ENCODE measurements around the gene AQP5.

DNA sequence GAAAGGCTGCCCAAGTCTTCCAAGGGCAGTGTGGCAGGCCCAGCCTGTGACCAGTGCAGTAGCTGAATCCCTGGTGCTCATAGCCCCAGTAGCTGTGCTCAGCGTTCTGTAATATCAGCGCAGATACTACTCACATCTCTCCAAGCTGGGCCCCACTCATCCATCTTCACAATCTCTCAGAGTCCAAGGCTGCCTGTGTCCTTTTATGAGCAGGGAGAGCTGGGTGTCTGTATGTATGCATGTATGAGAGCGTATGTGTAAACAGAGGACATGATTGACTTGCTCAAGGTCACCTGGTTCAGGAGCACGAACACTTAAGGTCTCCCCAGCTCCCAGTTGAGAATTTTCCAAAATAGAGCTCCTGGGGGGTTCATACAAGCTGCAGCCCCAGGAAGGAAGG, 16.5 kb downstream of the AQP5 start:
- TF ChIP-seq POLR2AphosphoS5 (IDR thresholded peaks at IDR 0.05) (no peak), POLR2A (IDR thresholded peaks at IDR 0.05) (no peak)
- TF ChIP-seq, protein P1, sequence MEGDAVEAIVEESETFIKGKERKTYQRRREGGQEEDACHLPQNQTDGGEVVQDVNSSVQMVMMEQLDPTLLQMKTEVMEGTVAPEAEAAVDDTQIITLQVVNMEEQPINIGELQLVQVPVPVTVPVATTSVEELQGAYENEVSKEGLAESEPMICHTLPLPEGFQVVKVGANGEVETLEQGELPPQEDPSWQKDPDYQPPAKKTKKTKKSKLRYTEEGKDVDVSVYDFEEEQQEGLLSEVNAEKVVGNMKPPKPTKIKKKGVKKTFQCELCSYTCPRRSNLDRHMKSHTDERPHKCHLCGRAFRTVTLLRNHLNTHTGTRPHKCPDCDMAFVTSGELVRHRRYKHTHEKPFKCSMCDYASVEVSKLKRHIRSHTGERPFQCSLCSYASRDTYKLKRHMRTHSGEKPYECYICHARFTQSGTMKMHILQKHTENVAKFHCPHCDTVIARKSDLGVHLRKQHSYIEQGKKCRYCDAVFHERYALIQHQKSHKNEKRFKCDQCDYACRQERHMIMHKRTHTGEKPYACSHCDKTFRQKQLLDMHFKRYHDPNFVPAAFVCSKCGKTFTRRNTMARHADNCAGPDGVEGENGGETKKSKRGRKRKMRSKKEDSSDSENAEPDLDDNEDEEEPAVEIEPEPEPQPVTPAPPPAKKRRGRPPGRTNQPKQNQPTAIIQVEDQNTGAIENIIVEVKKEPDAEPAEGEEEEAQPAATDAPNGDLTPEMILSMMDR (IDR thresholded peaks at IDR 0.05) = no peak

Measured in gastroesophageal sphincter (tissue), 3 donors.